Common myeloid progenitor, CD34-positive (primary cell): ENCODE measurements around the gene ENTR1.

Experiments used
- CTCF ChIA-PET: fragments of 350-600 bp; sonication (Branson Sonifier 250); formaldehyde crosslinking; loops from one replicate; lab custom pipeline; 2021; ENCODE audit warnings: antibody characterized with exemption; lab: Charles Lee
- POLR2A ChIA-PET: fragments of 350-600 bp; sonication (Branson Sonifier 250); formaldehyde crosslinking; loops from one replicate; lab custom pipeline; 2021; ENCODE audit warnings: antibody characterized with exemption; lab: Charles Lee
- DNase-seq, 3 donors: peaks; one replicate each; pipeline versions ENCODE4 v3.0.0 to v3.0.0-alpha.2; 2013
- H3K27ac ChIP-seq, 2 experiments: 1 replicate in 1 of 2; 2 replicates in 1 of 2; pipeline ENCODE4 v1.7.0; 2013; ENCODE audit warnings: inconsistent platforms in 2 of 2, low read length in 2 of 2, mild to moderate bottlenecking in 2 of 2, low read depth in 1 of 2, moderate library complexity in 1 of 2; ENCODE audit not compliant: severe bottlenecking in 2 of 2, insufficient read depth in 1 of 2, poor library complexity in 1 of 2
- H3K27me3 ChIP-seq, 5 experiments: replicated peaks in 2 of 5; 1 replicate in 3 of 5; 2 replicates in 2 of 5; pipeline versions ENCODE4 v1.6.1 to v1.7.0; 2013; ENCODE audit warnings: low read length in 4 of 5, mild to moderate bottlenecking in 2 of 5, moderate library complexity in 2 of 5, inconsistent platforms in 1 of 5; ENCODE audit not compliant: insufficient read depth in 5 of 5, control insufficient read depth in 4 of 5
- H3K36me3 ChIP-seq, 4 experiments: 1 replicate in 2 of 4; 2 replicates in 2 of 4; pipeline versions ENCODE4 v1.6.1 to v1.7.0; 2013; ENCODE audit warnings: low read length in 3 of 4, control low read depth in 1 of 4, mild to moderate bottlenecking in 1 of 4; ENCODE audit not compliant: control insufficient read depth in 4 of 4, insufficient read depth in 4 of 4
- H3K4me1 ChIP-seq, 4 experiments: 1 replicate in 3 of 4; 2 replicates in 1 of 4; pipeline versions ENCODE4 v1.6.1 to v1.7.1; 2013; ENCODE audit warnings: low read length in 3 of 4, mild to moderate bottlenecking in 3 of 4, control low read depth in 1 of 4, inconsistent platforms in 1 of 4, moderate library complexity in 1 of 4; ENCODE audit not compliant: control insufficient read depth in 4 of 4, insufficient read depth in 4 of 4; ENCODE audit errors: control extremely low read depth in 1 of 4
- H3K4me3 ChIP-seq, 7 experiments: 1 replicate in 4 of 7; 2 replicates in 3 of 7; pipeline versions ENCODE4 v1.5.1 to v1.7.0; 2013; ENCODE audit warnings: mild to moderate bottlenecking in 7 of 7, low read length in 6 of 7, moderate library complexity in 6 of 7, inconsistent platforms in 2 of 7, low read depth in 2 of 7, control low read depth in 1 of 7; ENCODE audit not compliant: insufficient read depth in 4 of 7, control insufficient read depth in 1 of 7; ENCODE audit errors: extremely low read depth in 1 of 7
- H3K9me3 ChIP-seq, 5 experiments: 1 replicate in 4 of 5; 2 replicates in 1 of 5; pipeline versions ENCODE4 v1.6.1 to v1.7.1; 2013; ENCODE audit warnings: low read length in 4 of 5, mild to moderate bottlenecking in 2 of 5, inconsistent platforms in 1 of 5, low read depth in 1 of 5, moderate library complexity in 1 of 5; ENCODE audit not compliant: control insufficient read depth in 4 of 5, insufficient read depth in 2 of 5; ENCODE audit errors: control extremely low read depth in 1 of 5
- WGBS: methylation state at CpG from one replicate; pipeline ENCODE4 v1.1.5; 2013; ENCODE audit not compliant: insufficient coverage; 5-methylcytosine and 5-hydroxymethylcytosine counted together

ENTR1 gene

DNA sequence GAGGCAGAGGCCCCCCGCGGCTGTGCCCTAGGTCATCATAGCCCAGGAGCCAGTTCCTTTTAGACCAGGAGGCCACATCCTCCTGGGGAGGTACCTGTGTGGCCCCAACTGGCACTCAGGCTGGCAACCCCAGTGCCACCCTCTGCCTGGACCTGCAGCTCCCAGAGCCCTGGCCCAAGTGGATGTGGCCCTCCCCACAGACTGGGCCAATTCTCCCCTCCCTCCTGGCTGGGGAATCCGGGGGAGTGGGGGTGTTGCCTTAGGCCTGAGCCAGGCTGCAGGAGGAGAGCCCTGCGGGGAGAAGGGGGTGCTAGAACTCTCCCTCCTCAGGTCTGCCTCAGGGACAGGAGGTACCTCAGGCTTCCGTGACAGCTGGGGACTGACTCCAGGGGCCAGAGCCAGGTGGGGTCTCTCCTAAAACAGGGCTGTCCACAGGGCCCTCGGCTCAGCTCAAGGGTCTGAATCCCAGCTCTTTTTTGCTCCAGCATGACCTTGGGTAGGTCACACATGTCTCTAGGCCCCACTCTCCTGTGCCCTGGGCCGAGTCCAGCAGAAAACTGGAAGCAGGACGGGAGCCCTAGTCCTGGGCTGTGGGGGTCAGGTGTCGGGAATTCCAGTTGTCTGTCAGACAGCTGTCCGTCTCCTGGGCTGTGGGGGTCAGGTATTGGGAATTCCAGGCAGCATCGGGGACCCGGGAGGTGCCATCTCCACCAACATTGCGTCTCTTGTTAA, 56.5 kb downstream of the ENTR1 start:
- WGBS: 97% methylated on average over 13 of the region's 13 CpGs
- Histone ChIP-seq H3K9me3 (no peaks in the 10 kb centered on the region), H3K27ac (no peak overlapping the region), H3K4me1 (no peaks in the 10 kb centered on the region), H3K36me3 (peaks cover 10 to 65% (median 22%) of the 10 kb centered on the region in 4 experiments), H3K4me3 (no peak overlapping the region), H3K27me3 (no peaks in the 10 kb centered on the region)
- ChIA-PET CTCF (interaction anchor here (0.9 to 1.2 kb wide), 3 partner anchors 9 to 28 kb away, joined by 3 to 4 read pairs (median 3); no protein-coding TSS in a partner anchor), POLR2A (no interaction called here)
- no peak for DNase-seq

DNA sequence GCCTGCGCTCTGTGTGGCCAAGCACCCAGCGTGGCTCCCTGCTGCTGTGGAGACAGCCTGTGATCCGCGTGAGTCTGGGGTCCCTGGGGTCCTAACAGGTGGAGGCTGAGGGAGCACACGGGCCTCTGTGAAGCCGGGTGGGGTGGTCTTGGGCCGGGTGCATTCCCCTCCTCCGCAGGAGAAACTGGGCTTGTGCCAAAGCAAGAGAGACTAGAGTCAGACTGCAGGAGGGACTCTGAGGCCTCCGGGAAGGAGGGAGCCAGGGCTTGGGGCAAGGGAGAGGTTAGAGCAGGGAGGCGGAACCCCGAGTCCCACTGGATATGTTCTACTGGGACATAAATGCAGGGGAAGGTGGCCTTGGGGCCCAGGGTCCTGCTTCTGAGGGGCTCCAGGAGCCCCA, 57.3 kb downstream of the ENTR1 start:
- CTCF ChIA-PET: interaction anchor here (1.2 kb wide), 1 partner anchor 13 kb away, joined by 3 read pairs; no protein-coding TSS in a partner anchor
- 98% methylated on average over 11 of the region's 11 CpGs for WGBS
- Histone ChIP-seq H3K4me1 (no peaks in the 10 kb centered on the region), H3K27me3 (no peaks in the 10 kb centered on the region), H3K27ac (no peak overlapping the region), H3K9me3 (no peaks in the 10 kb centered on the region), H3K4me3 (no peak overlapping the region), H3K36me3 (peaks cover 10 to 69% (median 26%) of the 10 kb centered on the region in 4 experiments)
- DNase-seq: no peak
- POLR2A ChIA-PET: no interaction called here

DNA sequence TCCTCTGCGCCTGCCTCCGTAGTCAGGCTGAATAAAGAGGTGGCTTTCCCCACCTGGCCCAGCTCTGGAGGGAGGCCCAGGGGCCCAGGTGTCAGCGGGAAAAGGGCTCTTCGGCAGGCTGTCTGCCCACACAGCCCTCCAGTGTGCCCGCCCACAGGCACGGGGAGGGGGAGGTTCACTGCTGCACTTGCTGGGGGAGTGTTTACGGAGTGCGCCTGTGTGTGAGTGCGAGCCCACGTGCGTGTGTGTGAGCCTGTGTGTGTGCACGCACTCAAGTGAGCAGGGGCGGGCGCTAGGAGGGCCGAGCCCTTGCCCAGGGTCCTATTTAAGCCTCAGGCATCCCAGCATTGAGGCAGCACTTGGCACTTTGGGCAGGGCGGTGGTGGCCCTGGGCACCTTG, 57.7 kb downstream of the ENTR1 start:
- 96% methylated on average over 9 of the region's 16 CpGs for WGBS
- POLR2A ChIA-PET: no interaction called here
- DNase-seq: no peak
- Histone ChIP-seq H3K36me3 (peaks cover 10 to 65% (median 24%) of the 10 kb centered on the region in 4 experiments), H3K4me3 (no peak overlapping the region), H3K4me1 (no peaks in the 10 kb centered on the region), H3K27me3 (no peaks in the 10 kb centered on the region), H3K27ac (no peak overlapping the region), H3K9me3 (no peaks in the 10 kb centered on the region)
- CTCF ChIA-PET: no interaction called here
